ENCODE results near the gene MYO5B.

GRCh38 chr18:50169149-50169548, 25.8 kb downstream of the MYO5B start:
- TF ChIP-seq CBX1 (IDR thresholded peaks at IDR 0.05; ENCODE audit: low read depth), result no peak
- no peak for TF ChIP-seq POLR2AphosphoS5 (IDR thresholded peaks at IDR 0.05; ENCODE audit: control insufficient read depth, insufficient read depth, low read depth, low read length)
- no peak for TF ChIP-seq MNT (conservative IDR thresholded peaks at IDR 0.05)
- TF ChIP-seq ZNF282 (CRISPR knock-in tag; IDR thresholded peaks at IDR 0.05), result no peak
- TF ChIP-seq NR2F6 (CRISPR knock-in tag; IDR thresholded peaks at IDR 0.05), result no peak
